ENCODE results near the gene PAFAH1B2. TPM values are rescaled to one million over a fixed set of nuclear protein-coding genes. Genes with fewer than 3 reads are reported as not detected.

The PAFAH1B2 gene
- total and polyA plus RNA-seq, 2 of the 8 experiments (the other 6 are each of a cell fraction or from before 2014, with no cell fraction given), result 38.2 to 161 TPM

DNA sequence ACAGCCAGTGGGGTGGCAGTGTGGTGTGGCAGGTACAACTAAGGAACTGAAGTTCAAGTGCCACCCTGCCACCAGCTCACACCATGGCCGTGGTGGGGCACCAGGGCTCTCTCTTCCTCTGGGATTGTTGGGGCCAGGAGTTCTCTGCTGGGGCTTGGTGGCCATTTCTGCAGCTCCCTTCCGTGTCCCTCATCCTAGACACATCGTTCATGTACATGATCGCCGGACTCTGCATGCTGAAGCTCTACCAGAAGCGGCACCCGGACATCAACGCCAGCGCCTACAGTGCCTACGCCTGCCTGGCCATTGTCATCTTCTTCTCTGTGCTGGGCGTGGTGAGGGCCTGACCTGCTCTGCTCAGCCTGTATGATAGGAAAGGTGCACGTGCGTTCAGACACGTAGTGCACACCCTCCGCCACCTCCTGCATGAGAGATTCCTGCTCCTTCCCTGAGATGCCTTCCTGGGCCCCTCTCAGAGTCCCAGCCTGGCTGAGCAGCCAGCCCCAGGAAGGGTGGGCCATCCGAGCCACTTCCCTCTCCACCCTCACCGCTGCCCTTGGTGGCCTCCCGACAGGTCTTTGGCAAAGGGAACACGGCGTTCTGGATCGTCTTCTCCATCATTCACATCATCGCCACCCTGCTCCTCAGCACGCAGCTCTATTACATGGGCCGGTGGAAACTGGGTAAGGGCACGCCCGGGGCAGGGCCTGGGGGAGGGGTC is 47.8 kb downstream of the PAFAH1B2 start:
- WGBS, 2 experiments (ENCODE audit: extremely low coverage in 1 of 2, insufficient coverage in 1 of 2, insufficient read length in 1 of 2, insufficient replicate concordance in 2 of 2, low coverage in 1 of 2, low lambda C conversion rate in 2 of 2, missing lambda C conversion rate in 1 of 2), result 94% methylated on average over 22 of the region's 26 CpGs; no CpG with 5 or more reads in 1 of the 2 experiments
- H3K4me1 ChIP-seq (replicated peaks in 1 of 4; ENCODE audit: control insufficient read depth in 3 of 4, insufficient read depth in 4 of 4, low read length in 3 of 4), result no peaks in the 10 kb centered on the region
- H3K4me2 ChIP-seq (ENCODE audit: insufficient read depth in 1 of 2, low read depth in 2 of 2, low read length in 2 of 2), result no peak overlapping the region
- no peak overlapping the region for H3K27ac ChIP-seq (ENCODE audit: low read depth, low read length)
- no peak overlapping the region for H3K4ac ChIP-seq (replicated peaks; ENCODE audit: insufficient read length, low read depth, low read length)
- H3K14ac ChIP-seq (ENCODE audit: insufficient read length), result no peak overlapping the region
- DNase-seq (ENCODE audit: low read depth in 1 of 2, low spot score in 2 of 2), result no peak
- H3K79me1 ChIP-seq (ENCODE audit: low read depth, low read length), result no peaks in the 10 kb centered on the region
- no peak overlapping the region for H3K4me3 ChIP-seq (ENCODE audit: extremely low read depth in 1 of 4, insufficient read depth in 2 of 4, low read depth in 3 of 4, low read length in 4 of 4)
- FAIRE-seq, result no peak
- no peak overlapping the region for H4K91ac ChIP-seq (replicated peaks; ENCODE audit: insufficient read length, low read length)
- POLR2A ChIA-PET (ENCODE audit: partially characterized antibody), result interaction anchor here (1.5 to 3.0 kb wide), 2 partner anchors 10 to 12 kb away, joined by 4 to 14 read pairs; no protein-coding TSS in a partner anchor
- H4K8ac ChIP-seq (ENCODE audit: extremely low read depth, insufficient read depth, low read length), result no peak overlapping the region
- no peak overlapping the region for H2BK120ac ChIP-seq (replicated peaks; ENCODE audit: low read depth, low read length)
- H4K20me1 ChIP-seq (replicated peaks in 1 of 2; ENCODE audit: control insufficient read depth in 1 of 2, insufficient read depth in 2 of 2, low read length in 2 of 2), result peaks cover 2% of the 10 kb centered on the region in 2 experiments
- no peaks in the 10 kb centered on the region for H3K9me3 ChIP-seq (ENCODE audit: insufficient read depth in 2 of 2, low read depth in 1 of 2, low read length in 1 of 2)
- peaks cover 0 to 11% (median 1%) of the 10 kb centered on the region in 4 experiments; a peak in 3 of 8 replicates for H3K36me3 ChIP-seq (ENCODE audit: control insufficient read depth in 2 of 4, insufficient read depth in 4 of 4, low read length in 3 of 4)
- H2BK12ac ChIP-seq (ENCODE audit: low read depth, low read length), result no peak overlapping the region
- peak overlapping the region; percentile 39; the same call in 1 of the 2 replicates for H2BK5ac ChIP-seq (ENCODE audit: low read depth, low read length)
- CTCF ChIA-PET (ENCODE audit: partially characterized antibody), result interaction anchor here (1.4 to 18.7 kb wide), 3 partner anchors 9 to 30 kb away, joined by 5 to 449 read pairs (median 249); partner anchors contain the start of genes PCSK7, RNF214 and SIDT2
- H3K23ac ChIP-seq (ENCODE audit: insufficient read length), result no peak overlapping the region
- H2BK20ac ChIP-seq (ENCODE audit: low read length), result no peak overlapping the region
- no peak overlapping the region for H4K5ac ChIP-seq (ENCODE audit: insufficient read length, low read depth, low read length)
- H3K56ac ChIP-seq (replicated peaks; ENCODE audit: insufficient read length, low read depth, low read length), result no peak overlapping the region
- H2BK15ac ChIP-seq (ENCODE audit: low read length), result no peak overlapping the region
- no peaks in the 10 kb centered on the region for H3K27me3 ChIP-seq (replicated peaks in 1 of 4; ENCODE audit: control insufficient read depth in 3 of 4, extremely low read depth in 1 of 4, insufficient read depth in 3 of 4, low read length in 3 of 4)
- no peak overlapping the region for H3K9ac ChIP-seq (replicated peaks in 1 of 4; ENCODE audit: extremely low read depth in 1 of 4, low read depth in 3 of 4, low read length in 3 of 4)
- no peak overlapping the region for H2AK5ac ChIP-seq (ENCODE audit: low read depth, low read length)
- no peak overlapping the region for H3K18ac ChIP-seq (ENCODE audit: extremely low read depth, low read length)
- H2AFZ ChIP-seq (ENCODE audit: low read length), result no peak overlapping the region
- H3K23me2 ChIP-seq (ENCODE audit: low read depth, low read length), result no peaks in the 10 kb centered on the region
- no peaks in the 10 kb centered on the region for H3K79me2 ChIP-seq (ENCODE audit: control insufficient read depth in 1 of 2, insufficient read depth in 2 of 2, low read length in 2 of 2)
- TF ChIP-seq NANOG (IDR thresholded peaks at IDR 0.05; ENCODE audit: insufficient read depth, low read depth, low read length, poor library complexity, severe bottlenecking) (no peak), TBP (IDR thresholded peaks at IDR 0.05; ENCODE audit: low read depth, low read length) (no peak), EGR1 (IDR thresholded peaks at IDR 0.05; ENCODE audit: borderline replicate concordance, low read depth, low read length) (no peak), KDM5A (IDR thresholded peaks at IDR 0.05; ENCODE audit: low read length) (no peak), TAF1 (IDR thresholded peaks at IDR 0.05; ENCODE audit: low read depth, low read length) (no peak), KDM1A (IDR thresholded peaks at IDR 0.05; ENCODE audit: borderline replicate concordance, low read length) (no peak), SUZ12 (IDR thresholded peaks at IDR 0.05; ENCODE audit: low read length) (no peak), POLR2AphosphoS5 (IDR thresholded peaks at IDR 0.05; ENCODE audit: low read depth, low read length) (no peak)

Data from H1 (cell line).